ENCODE data around the gene STK11. TPM values are rescaled to one million over a fixed set of nuclear protein-coding genes. Genes with fewer than 3 reads are reported as not detected.

The STK11 gene
- total RNA-seq, 2 experiments from 2014 or later, result 76.5 to 78.4 TPM

- Histone ChIP-seq H3K4me3 (ENCODE audit: low read depth, low read length, poor library complexity, severe bottlenecking) (no peak overlapping the region), H3K4me1 (ENCODE audit: insufficient read depth, low read length, poor library complexity, severe bottlenecking) (no peaks in the 10 kb centered on the region), H3K27ac (ENCODE audit: low read depth, low read length, poor library complexity, severe bottlenecking) (no peak overlapping the region), H3K9me3 (ENCODE audit: low read length) (no peaks in the 10 kb centered on the region), H2AFZ (ENCODE audit: low read length) (no peak overlapping the region), H3K4me2 (ENCODE audit: low read length) (no peak overlapping the region), H3K9me2 (ENCODE audit: insufficient read depth, low read length) (no peaks in the 10 kb centered on the region), H4K20me1 (ENCODE audit: insufficient read depth, low read length) (no peaks in the 10 kb centered on the region), H3K36me3 (ENCODE audit: insufficient read depth, low read length) (peaks cover 42% of the 10 kb centered on the region), H3K79me2 (ENCODE audit: insufficient read depth, low read depth, low read length) (no peaks in the 10 kb centered on the region)
- POLR2A ChIA-PET, result no interaction called here
- no peak for TF ChIP-seq CTCF (conservative IDR thresholded peaks at IDR 0.05; ENCODE audit: low read length)
- no peak for TF ChIP-seq EZH2phosphoT487 (IDR thresholded peaks at IDR 0.05; ENCODE audit: borderline replicate concordance, low read depth, low read length)
- CTCF ChIA-PET (ENCODE audit: unreplicated experiment), result no interaction called here
- DNase-seq (ENCODE audit: low spot score), result no peak
- intact Hi-C loops (cut with micrococcal nuclease; ENCODE audit: unreplicated experiment), result no loop called here
- BruUV-seq (replicated peaks), result no TSS peak
Measured at GRCh38 chr19:1227304-1228054, 21.9 kb downstream of the STK11 start.

- Histone ChIP-seq H3K4me3 (ENCODE audit: low read depth, low read length, poor library complexity, severe bottlenecking) (no peak overlapping the region), H4K20me1 (ENCODE audit: insufficient read depth, low read length) (no peaks in the 10 kb centered on the region), H3K4me2 (ENCODE audit: low read length) (no peak overlapping the region), H2AFZ (ENCODE audit: low read length) (no peak overlapping the region), H3K9me3 (ENCODE audit: low read length) (no peaks in the 10 kb centered on the region), H3K27ac (ENCODE audit: low read depth, low read length, poor library complexity, severe bottlenecking) (no peak overlapping the region), H3K79me2 (ENCODE audit: insufficient read depth, low read depth, low read length) (no peaks in the 10 kb centered on the region), H3K4me1 (ENCODE audit: insufficient read depth, low read length, poor library complexity, severe bottlenecking) (no peaks in the 10 kb centered on the region), H3K36me3 (ENCODE audit: insufficient read depth, low read length) (peaks cover 35% of the 10 kb centered on the region), H3K9me2 (ENCODE audit: insufficient read depth, low read length) (no peaks in the 10 kb centered on the region)
- no peak for DNase-seq (ENCODE audit: low spot score)
- intact Hi-C loops (cut with micrococcal nuclease; ENCODE audit: unreplicated experiment), result no loop called here
- TF ChIP-seq EZH2phosphoT487 (IDR thresholded peaks at IDR 0.05; ENCODE audit: borderline replicate concordance, low read depth, low read length) (no peak), CTCF (conservative IDR thresholded peaks at IDR 0.05; ENCODE audit: low read length) (no peak)
- ChIA-PET CTCF (ENCODE audit: unreplicated experiment) (no interaction called here), POLR2A (no interaction called here)
- BruUV-seq (replicated peaks), result no TSS peak
Measured at GRCh38 chr19:1228161-1228957, 22.8 kb downstream of the STK11 start.
